ENCODE results near the gene NT5C1B.

DNA sequence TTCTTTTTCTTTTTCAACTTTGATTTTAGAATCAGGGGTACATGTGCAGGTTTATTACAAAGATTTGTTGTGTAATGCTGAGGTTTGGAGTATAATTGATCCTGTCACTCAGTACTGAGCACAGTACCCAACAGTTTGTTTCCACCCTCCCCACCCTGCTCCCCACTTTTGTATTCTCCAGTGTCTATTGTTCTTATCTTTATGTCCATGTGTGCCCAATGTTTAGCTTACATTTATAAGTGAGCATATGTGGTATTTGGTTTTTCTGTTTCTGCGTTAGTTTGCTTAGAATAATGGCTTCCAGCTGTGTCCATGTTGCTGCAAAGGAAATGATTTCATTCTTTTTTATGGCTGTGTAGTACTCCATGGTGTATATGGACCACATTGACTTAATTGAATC is 72.0 kb downstream of the NT5C1B start:
- TF ChIP-seq, protein P1, sequence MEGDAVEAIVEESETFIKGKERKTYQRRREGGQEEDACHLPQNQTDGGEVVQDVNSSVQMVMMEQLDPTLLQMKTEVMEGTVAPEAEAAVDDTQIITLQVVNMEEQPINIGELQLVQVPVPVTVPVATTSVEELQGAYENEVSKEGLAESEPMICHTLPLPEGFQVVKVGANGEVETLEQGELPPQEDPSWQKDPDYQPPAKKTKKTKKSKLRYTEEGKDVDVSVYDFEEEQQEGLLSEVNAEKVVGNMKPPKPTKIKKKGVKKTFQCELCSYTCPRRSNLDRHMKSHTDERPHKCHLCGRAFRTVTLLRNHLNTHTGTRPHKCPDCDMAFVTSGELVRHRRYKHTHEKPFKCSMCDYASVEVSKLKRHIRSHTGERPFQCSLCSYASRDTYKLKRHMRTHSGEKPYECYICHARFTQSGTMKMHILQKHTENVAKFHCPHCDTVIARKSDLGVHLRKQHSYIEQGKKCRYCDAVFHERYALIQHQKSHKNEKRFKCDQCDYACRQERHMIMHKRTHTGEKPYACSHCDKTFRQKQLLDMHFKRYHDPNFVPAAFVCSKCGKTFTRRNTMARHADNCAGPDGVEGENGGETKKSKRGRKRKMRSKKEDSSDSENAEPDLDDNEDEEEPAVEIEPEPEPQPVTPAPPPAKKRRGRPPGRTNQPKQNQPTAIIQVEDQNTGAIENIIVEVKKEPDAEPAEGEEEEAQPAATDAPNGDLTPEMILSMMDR (IDR thresholded peaks at IDR 0.05): no peak
- TF ChIP-seq EP300 (IDR thresholded peaks at IDR 0.05) (no peak), POLR2A (IDR thresholded peaks at IDR 0.05; ENCODE audit: low read depth) (no peak), POLR2AphosphoS5 (IDR thresholded peaks at IDR 0.05) (no peak)

Data from esophagus muscularis mucosa (tissue), 4 donors.